ENCODE data around the gene ZFP91.

Gene ZFP91

DNA sequence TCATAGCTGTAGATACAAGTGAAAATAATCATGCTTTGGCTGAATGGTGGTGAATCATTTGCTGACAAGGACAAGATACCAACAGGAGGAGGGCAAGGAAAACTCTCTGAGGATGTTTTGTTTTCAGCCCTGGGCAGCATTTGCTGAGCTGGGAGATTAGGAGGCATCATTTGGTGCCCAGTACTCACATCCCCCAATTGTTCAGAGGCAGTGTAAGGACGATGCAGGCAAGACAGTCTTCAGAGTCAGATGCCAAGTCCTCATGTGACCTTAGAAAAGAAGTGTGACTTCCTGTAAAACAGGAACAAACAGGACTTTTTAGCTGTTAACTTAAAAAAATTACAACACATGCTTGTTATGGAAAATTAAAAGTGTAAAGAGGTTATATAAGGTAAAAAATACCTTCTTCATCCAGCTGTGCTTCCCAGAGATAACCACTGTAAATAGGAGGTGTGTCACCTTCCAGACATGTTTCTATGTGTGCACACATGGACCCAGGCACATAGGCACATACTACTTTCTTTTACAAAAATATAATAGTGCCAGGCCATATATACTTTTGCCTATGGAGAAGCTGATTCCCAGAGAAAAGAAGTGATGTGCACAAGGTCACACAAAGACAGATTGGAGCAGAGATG lies 61.6 kb downstream of the ZFP91 start:
- TF ChIP-seq TAF1 (IDR thresholded peaks at IDR 0.05; ENCODE audit: borderline replicate concordance, insufficient read depth, low read length) (no peak), POLR2AphosphoS5 (IDR thresholded peaks at IDR 0.05; ENCODE audit: low read depth, low read length) (no peak), FOXP2 (optimal IDR thresholded peaks at IDR 0.05; ENCODE audit: borderline replicate concordance, extremely low read depth, extremely low read length, insufficient read depth) (no peak), SIN3A (IDR thresholded peaks at IDR 0.05; ENCODE audit: borderline replicate concordance, insufficient read depth, low read length) (no peak)
- TF ChIP-seq, protein P1, sequence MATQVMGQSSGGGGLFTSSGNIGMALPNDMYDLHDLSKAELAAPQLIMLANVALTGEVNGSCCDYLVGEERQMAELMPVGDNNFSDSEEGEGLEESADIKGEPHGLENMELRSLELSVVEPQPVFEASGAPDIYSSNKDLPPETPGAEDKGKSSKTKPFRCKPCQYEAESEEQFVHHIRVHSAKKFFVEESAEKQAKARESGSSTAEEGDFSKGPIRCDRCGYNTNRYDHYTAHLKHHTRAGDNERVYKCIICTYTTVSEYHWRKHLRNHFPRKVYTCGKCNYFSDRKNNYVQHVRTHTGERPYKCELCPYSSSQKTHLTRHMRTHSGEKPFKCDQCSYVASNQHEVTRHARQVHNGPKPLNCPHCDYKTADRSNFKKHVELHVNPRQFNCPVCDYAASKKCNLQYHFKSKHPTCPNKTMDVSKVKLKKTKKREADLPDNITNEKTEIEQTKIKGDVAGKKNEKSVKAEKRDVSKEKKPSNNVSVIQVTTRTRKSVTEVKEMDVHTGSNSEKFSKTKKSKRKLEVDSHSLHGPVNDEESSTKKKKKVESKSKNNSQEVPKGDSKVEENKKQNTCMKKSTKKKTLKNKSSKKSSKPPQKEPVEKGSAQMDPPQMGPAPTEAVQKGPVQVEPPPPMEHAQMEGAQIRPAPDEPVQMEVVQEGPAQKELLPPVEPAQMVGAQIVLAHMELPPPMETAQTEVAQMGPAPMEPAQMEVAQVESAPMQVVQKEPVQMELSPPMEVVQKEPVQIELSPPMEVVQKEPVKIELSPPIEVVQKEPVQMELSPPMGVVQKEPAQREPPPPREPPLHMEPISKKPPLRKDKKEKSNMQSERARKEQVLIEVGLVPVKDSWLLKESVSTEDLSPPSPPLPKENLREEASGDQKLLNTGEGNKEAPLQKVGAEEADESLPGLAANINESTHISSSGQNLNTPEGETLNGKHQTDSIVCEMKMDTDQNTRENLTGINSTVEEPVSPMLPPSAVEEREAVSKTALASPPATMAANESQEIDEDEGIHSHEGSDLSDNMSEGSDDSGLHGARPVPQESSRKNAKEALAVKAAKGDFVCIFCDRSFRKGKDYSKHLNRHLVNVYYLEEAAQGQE (IDR thresholded peaks at IDR 0.05; ENCODE audit: insufficient read depth in 1 of 2, low read depth in 2 of 2, low read length in 2 of 2), result no peak

DNA sequence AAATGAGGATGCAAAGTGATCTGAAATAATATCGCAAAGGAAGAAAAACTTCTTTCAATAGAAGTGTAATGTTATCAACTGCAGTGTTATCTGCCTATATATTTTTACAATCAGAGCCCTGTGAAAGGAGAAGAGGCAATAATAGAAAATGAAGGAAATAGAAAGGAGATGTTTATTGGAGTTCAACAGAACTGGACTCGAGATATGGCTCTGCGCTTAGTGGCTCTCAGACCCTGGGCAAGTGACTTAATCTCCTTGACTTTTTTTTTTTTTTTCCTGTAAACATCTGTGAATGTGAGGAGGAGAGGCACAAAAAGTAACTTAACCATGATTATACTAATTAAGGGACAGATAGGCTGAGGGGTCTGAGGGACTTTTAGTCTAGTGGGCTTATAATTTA lies 62.5 kb downstream of the ZFP91 start:
- TF ChIP-seq TAF1 (IDR thresholded peaks at IDR 0.05; ENCODE audit: borderline replicate concordance, insufficient read depth, low read length) (no peak), SIN3A (IDR thresholded peaks at IDR 0.05; ENCODE audit: borderline replicate concordance, insufficient read depth, low read length) (no peak), FOXP2 (optimal IDR thresholded peaks at IDR 0.05; ENCODE audit: borderline replicate concordance, extremely low read depth, extremely low read length, insufficient read depth) (no peak), POLR2AphosphoS5 (IDR thresholded peaks at IDR 0.05; ENCODE audit: low read depth, low read length) (no peak)
- TF ChIP-seq, protein P1 (IDR thresholded peaks at IDR 0.05; ENCODE audit: insufficient read depth in 1 of 2, low read depth in 2 of 2, low read length in 2 of 2), result no peak

DNA sequence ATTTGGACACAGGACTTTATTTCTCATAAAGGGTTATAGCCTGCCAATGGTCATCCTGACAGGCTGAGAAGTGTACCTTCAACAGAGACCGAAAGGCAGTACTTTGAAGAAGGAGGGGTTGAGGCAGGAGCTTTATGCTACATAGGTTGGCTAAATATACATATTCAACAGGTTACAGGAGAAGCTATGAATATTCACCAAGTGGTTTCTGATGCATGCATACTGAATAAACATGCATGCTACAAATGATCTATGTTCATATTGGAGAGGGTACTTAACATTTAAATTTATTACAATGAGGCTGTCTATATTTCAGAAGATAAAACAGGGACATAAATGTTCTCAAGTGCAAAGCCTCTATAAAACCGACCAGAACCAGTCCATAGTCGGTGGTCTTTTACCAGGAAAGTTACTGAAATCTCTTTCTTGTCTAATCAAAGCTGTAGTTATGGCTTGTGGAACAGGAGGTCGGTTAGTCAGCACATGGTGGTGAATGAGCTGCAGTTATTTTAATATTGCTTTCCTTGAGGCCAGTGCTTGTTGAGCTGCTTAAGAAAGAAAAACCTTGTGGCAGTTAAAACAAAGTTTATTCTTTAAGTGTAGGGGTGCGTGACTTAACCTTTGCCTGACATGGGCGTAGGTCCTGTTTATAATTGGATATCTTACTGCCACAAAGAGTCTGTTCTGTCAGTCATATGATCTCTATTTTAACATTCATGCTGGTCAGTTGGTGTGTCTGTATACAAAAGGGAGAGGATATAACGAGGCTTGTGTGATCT lies 63.1 kb downstream of the ZFP91 start:
- no peak for TF ChIP-seq SIN3A (IDR thresholded peaks at IDR 0.05; ENCODE audit: borderline replicate concordance, insufficient read depth, low read length)
- TF ChIP-seq, protein P1 (IDR thresholded peaks at IDR 0.05; ENCODE audit: insufficient read depth in 1 of 2, low read depth in 2 of 2, low read length in 2 of 2), result no peak
- TF ChIP-seq FOXP2 (optimal IDR thresholded peaks at IDR 0.05; ENCODE audit: borderline replicate concordance, extremely low read depth, extremely low read length, insufficient read depth), result no peak
- TF ChIP-seq POLR2AphosphoS5 (IDR thresholded peaks at IDR 0.05; ENCODE audit: low read depth, low read length), result no peak
- TF ChIP-seq TAF1 (IDR thresholded peaks at IDR 0.05; ENCODE audit: borderline replicate concordance, insufficient read depth, low read length), result no peak

DNA sequence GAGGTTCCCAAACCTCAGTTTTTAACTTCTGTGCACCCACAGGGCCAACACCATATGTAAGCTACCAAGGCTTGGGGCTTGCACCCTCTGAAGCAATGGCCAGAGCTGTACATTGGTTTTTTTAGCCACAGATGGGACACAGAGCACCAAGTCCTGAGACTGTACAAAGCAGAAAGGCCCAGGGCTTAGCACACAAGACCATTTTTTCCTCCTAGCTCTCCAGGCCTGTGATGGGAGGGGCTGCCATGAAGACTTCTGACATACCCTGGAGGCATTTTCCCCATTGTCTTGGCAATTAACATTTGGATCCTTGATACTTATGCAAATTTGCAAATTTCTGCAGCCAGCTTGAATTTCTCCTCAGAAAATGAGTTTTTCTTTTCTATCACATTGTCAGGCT lies 67.0 kb downstream of the ZFP91 start:
- TF ChIP-seq POLR2AphosphoS5 (IDR thresholded peaks at IDR 0.05; ENCODE audit: low read depth, low read length), result no peak
- TF ChIP-seq, protein P1 (IDR thresholded peaks at IDR 0.05; ENCODE audit: insufficient read depth in 1 of 2, low read depth in 2 of 2, low read length in 2 of 2), result no peak
- no peak for TF ChIP-seq SIN3A (IDR thresholded peaks at IDR 0.05; ENCODE audit: borderline replicate concordance, insufficient read depth, low read length)
- no peak for TF ChIP-seq FOXP2 (optimal IDR thresholded peaks at IDR 0.05; ENCODE audit: borderline replicate concordance, extremely low read depth, extremely low read length, insufficient read depth)
- no peak for TF ChIP-seq TAF1 (IDR thresholded peaks at IDR 0.05; ENCODE audit: borderline replicate concordance, insufficient read depth, low read length)
